CD14-positive monocyte (primary cell): ENCODE data around the gene EML6. TPM values are rescaled to one million over a fixed set of nuclear protein-coding genes. Genes with fewer than 3 reads are reported as not detected.

Experiments used
- DNase-seq, 3 donors: peaks; one replicate each; pipeline ENCODE4 v3.0.0-alpha.2; 2011 to 2022
- H2AFZ ChIP-seq: 2 replicates; pipeline ENCODE4 v1.6.0; 2012; ENCODE audit warnings: mild to moderate bottlenecking, low read depth, low read length, inconsistent platforms; ENCODE audit not compliant: insufficient read depth, poor library complexity, severe bottlenecking
- H3K27ac ChIP-seq, 2 donors: 1 replicate in 1 of 2; 2 replicates in 1 of 2; pipeline ENCODE4 v1.5.1; 2012 to 2013; ENCODE audit warnings: low read length in 2 of 2, control low read depth in 1 of 2, inconsistent platforms in 1 of 2, low read depth in 1 of 2, mild to moderate bottlenecking in 1 of 2
- H3K27me3 ChIP-seq, 2 donors: one replicate each; pipeline versions ENCODE4 v1.6.0 to v1.6.1; 2011 to 2013; ENCODE audit warnings: low read length in 2 of 2; ENCODE audit not compliant: control insufficient read depth in 2 of 2, insufficient read depth in 2 of 2
- H3K36me3 ChIP-seq, 2 donors: replicated peaks in 1 of 2; 1 replicate in 1 of 2; 2 replicates in 1 of 2; pipeline versions ENCODE4 v1.5.1 to v1.6.1; 2012 to 2013; ENCODE audit warnings: low read length in 2 of 2, control low read depth in 1 of 2, inconsistent platforms in 1 of 2, mild to moderate bottlenecking in 1 of 2; ENCODE audit not compliant: insufficient read depth in 2 of 2, control insufficient read depth in 1 of 2
- H3K4me1 ChIP-seq, 2 donors: 1 replicate in 1 of 2; 2 replicates in 1 of 2; pipeline versions ENCODE4 v1.5.1 to v1.6.1; 2012 to 2013; ENCODE audit warnings: low read length in 2 of 2, control low read depth in 1 of 2, inconsistent platforms in 1 of 2, mild to moderate bottlenecking in 1 of 2, moderate library complexity in 1 of 2; ENCODE audit not compliant: insufficient read depth in 2 of 2, control insufficient read depth in 1 of 2
- H3K4me2 ChIP-seq: replicated peaks from 2 replicates; pipeline ENCODE3; 2012; ENCODE audit warnings: low read length, moderate library complexity, mild to moderate bottlenecking; ENCODE audit not compliant: poor library complexity, severe bottlenecking; ENCODE audit errors: extremely low read depth
- H3K4me3 ChIP-seq, 3 experiments: fragments of 200-600 bp in 1 of 3; sonication (generic) in 1 of 3; replicated peaks in 1 of 3; 1 replicate in 2 of 3; 2 replicates in 1 of 3; pipeline ENCODE4 v1.5.1; 2011 to 2013; ENCODE audit warnings: low read length in 3 of 3, mild to moderate bottlenecking in 3 of 3, control low read depth in 2 of 3, low read depth in 2 of 3, inconsistent platforms in 1 of 3, moderate library complexity in 1 of 3
- H3K79me2 ChIP-seq: 2 replicates; pipeline ENCODE4 v1.6.0; 2012; ENCODE audit warnings: mild to moderate bottlenecking, control low read depth, inconsistent platforms, low read length, moderate library complexity; ENCODE audit not compliant: insufficient read depth
- H3K9ac ChIP-seq: 2 replicates; pipeline ENCODE4 v1.6.0; 2017; ENCODE audit warnings: low read length, mild to moderate bottlenecking; ENCODE audit not compliant: insufficient read depth, poor library complexity, severe bottlenecking
- H3K9me3 ChIP-seq, 2 donors: replicated peaks in 1 of 2; 1 replicate in 1 of 2; 2 replicates in 1 of 2; pipeline versions ENCODE4 v1.5.1 to v1.6.1; 2012 to 2013; ENCODE audit warnings: low read length in 2 of 2, control low read depth in 1 of 2; ENCODE audit not compliant: control insufficient read depth in 1 of 2, insufficient read depth in 1 of 2
- H4K20me1 ChIP-seq: 2 replicates; pipeline ENCODE4 v1.6.0; 2012; ENCODE audit warnings: mild to moderate bottlenecking, low read length, control low read depth, moderate library complexity; ENCODE audit not compliant: insufficient read depth
- H3K27ac Mint-ChIP-seq, 7 donors: one replicate each; pipeline ENCODE4 v1.8.0; 2020; ENCODE audit warnings: mild to moderate bottlenecking in 7 of 7, mixed read lengths in 7 of 7, moderate library complexity in 6 of 7, inconsistent platforms in 2 of 7
- H3K27me3 Mint-ChIP-seq, 3 donors: one replicate each; pipeline ENCODE4 v1.8.0; 2021 to 2022; ENCODE audit warnings: low read depth in 3 of 3, mild to moderate bottlenecking in 3 of 3, mixed read lengths in 3 of 3, moderate library complexity in 3 of 3, inconsistent platforms in 1 of 3
- H3K36me3 Mint-ChIP-seq, 2 donors: one replicate each; pipeline ENCODE4 v1.8.0; 2020; ENCODE audit warnings: mixed read lengths in 2 of 2, inconsistent platforms in 1 of 2, mild to moderate bottlenecking in 1 of 2
- H3K4me1 Mint-ChIP-seq: one replicate; pipeline ENCODE4 v1.8.0; 2020; ENCODE audit warnings: mild to moderate bottlenecking, mixed read lengths
- H3K4me3 Mint-ChIP-seq, 2 donors: one replicate each; pipeline ENCODE4 v1.8.0; 2020; ENCODE audit warnings: mild to moderate bottlenecking in 2 of 2, mixed read lengths in 2 of 2, moderate library complexity in 1 of 2
- H3K9me3 Mint-ChIP-seq, 7 donors: one replicate each; pipeline ENCODE4 v1.8.0; 2020 to 2022; ENCODE audit warnings: mixed read lengths in 7 of 7, mild to moderate bottlenecking in 6 of 7, moderate library complexity in 6 of 7, inconsistent platforms in 2 of 7
- WGBS: methylation state at CpG from one replicate; pipeline ENCODE4 v1.1.5; 2013; ENCODE audit warnings: missing lambda C conversion rate; ENCODE audit not compliant: insufficient coverage; 5-methylcytosine and 5-hydroxymethylcytosine counted together
- intact Hi-C, 2 donors: fragments of 100-400 bp; cut with micrococcal nuclease; formaldehyde crosslinking; loops; one replicate each; pipeline versions ENCODE4 v1.15.0 to v1.15.1; 2023
- polyA plus RNA-seq, 3 donors: library from polyadenylated mRNA; depleted of rRNA in 1 of 3; unstranded in 2 of 3; stranded (reverse) in 1 of 3; fragments of 300-500 nt in 2 of 3; fragments of >200 nt in 1 of 3; fragmentation: Illumina TruSeq in 2 of 3; gene quantifications; 1 replicate in 2 of 3; 2 replicates in 1 of 3; pipeline ENCODE4 v1.2.3, GENCODE V29; 2012 to 2021
- TF ChIP-seq, protein P1 (sequence below): fragments of 200-600 bp; IDR thresholded peaks from one replicate; pipeline ENCODE4 v1.8.0; 2022; ENCODE audit warnings: antibody characterized with exemption, mild to moderate bottlenecking

EML6 gene
- polyA plus RNA-seq, 3 donors, result 0.79 TPM; not detected in 2

- peak overlapping the region in 1 of 7 donors; percentile 43 for H3K27ac Mint-ChIP-seq
- Histone ChIP-seq H3K4me1 (peaks cover 7 to 12% of the 10 kb centered on the region in 2 donors), H3K9me3 (no peaks in the 10 kb centered on the region), H3K79me2 (no peaks in the 10 kb centered on the region), H4K20me1 (no peaks in the 10 kb centered on the region), H2AFZ (no peak overlapping the region), H3K36me3 (no peaks in the 10 kb centered on the region), H3K27me3 (no peaks in the 10 kb centered on the region), H3K4me3 (no peak overlapping the region), H3K9ac (peak overlapping the region; percentile 5), H3K27ac (no peak overlapping the region), H3K4me2 (no peak overlapping the region)
- peak overlapping the region in 1 of 2 donors; percentile 19 for H3K4me3 Mint-ChIP-seq
- TF ChIP-seq, protein P1, sequence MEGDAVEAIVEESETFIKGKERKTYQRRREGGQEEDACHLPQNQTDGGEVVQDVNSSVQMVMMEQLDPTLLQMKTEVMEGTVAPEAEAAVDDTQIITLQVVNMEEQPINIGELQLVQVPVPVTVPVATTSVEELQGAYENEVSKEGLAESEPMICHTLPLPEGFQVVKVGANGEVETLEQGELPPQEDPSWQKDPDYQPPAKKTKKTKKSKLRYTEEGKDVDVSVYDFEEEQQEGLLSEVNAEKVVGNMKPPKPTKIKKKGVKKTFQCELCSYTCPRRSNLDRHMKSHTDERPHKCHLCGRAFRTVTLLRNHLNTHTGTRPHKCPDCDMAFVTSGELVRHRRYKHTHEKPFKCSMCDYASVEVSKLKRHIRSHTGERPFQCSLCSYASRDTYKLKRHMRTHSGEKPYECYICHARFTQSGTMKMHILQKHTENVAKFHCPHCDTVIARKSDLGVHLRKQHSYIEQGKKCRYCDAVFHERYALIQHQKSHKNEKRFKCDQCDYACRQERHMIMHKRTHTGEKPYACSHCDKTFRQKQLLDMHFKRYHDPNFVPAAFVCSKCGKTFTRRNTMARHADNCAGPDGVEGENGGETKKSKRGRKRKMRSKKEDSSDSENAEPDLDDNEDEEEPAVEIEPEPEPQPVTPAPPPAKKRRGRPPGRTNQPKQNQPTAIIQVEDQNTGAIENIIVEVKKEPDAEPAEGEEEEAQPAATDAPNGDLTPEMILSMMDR, result no peak
- H3K9me3 Mint-ChIP-seq, result no peaks in the 10 kb centered on the region
- DNase-seq, result peak in 2 of 3 donors; percentile 2 to 25
- intact Hi-C loops, result no loop called here
- peaks cover 0 to 2% (median 1%) of the 10 kb centered on the region in 3 donors for H3K27me3 Mint-ChIP-seq
- peaks cover 17% of the 10 kb centered on the region for H3K4me1 Mint-ChIP-seq
- 58% methylated on average over 5 of the region's 9 CpGs for WGBS
- H3K36me3 Mint-ChIP-seq, result no peaks in the 10 kb centered on the region
Measured at GRCh38 chr2:54952978-54953456, 229.6 kb downstream of the EML6 start.

DNA sequence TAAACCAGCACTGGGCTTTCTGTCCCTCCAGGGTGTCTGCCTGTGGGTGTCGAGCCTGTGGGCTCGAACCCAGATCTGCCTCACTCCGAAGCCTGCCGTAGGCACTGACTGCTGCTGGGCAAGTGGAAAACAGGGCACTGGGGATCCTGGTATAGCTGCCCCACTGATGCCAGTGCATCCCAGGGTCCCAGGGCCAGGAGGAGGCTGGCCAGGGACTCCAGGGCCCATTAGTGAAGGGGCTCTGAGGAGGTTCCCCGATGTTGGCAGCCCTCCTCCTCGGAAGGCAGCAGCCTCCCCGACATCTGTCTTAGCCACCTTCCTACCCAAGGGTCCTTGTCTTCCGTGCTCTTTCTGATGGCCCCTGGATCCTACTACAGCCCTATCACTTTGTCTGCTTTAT is 230.7 kb downstream of the EML6 start:
- Mint-ChIP-seq H3K27ac (no peak overlapping the region), H3K4me3 (no peak overlapping the region), H3K9me3 (no peaks in the 10 kb centered on the region), H3K36me3 (no peaks in the 10 kb centered on the region), H3K4me1 (peaks cover 20% of the 10 kb centered on the region), H3K27me3 (peaks cover 0 to 2% (median 1%) of the 10 kb centered on the region in 3 donors)
- H3K4me2 ChIP-seq, result no peak overlapping the region
- no peaks in the 10 kb centered on the region for H3K79me2 ChIP-seq
- DNase-seq, result no peak
- H3K4me1 ChIP-seq, result peaks cover 7 to 12% of the 10 kb centered on the region in 2 donors
- H3K9me3 ChIP-seq, result no peaks in the 10 kb centered on the region
- intact Hi-C loops, result no loop called here
- no peak overlapping the region for H3K9ac ChIP-seq
- no peaks in the 10 kb centered on the region for H3K27me3 ChIP-seq
- H3K27ac ChIP-seq, result no peak overlapping the region
- H4K20me1 ChIP-seq, result no peaks in the 10 kb centered on the region
- no peaks in the 10 kb centered on the region for H3K36me3 ChIP-seq
- TF ChIP-seq, protein P1, result no peak
- WGBS, result 86% methylated on average over 4 of the region's 8 CpGs
- H2AFZ ChIP-seq, result no peak overlapping the region
- no peak overlapping the region for H3K4me3 ChIP-seq
